Pancreas (tissue), 10 donors: Measurements from ENCODE around the gene CCDC40. TPM values are rescaled to one million over a fixed set of nuclear protein-coding genes. Genes with fewer than 3 reads are reported as not detected.

Experiments
- ATAC-seq, 4 donors: fragments of 200-7000 bp; cut with Tn5 transposase; one replicate each; pipeline versions ENCODE4 v1.8.0 to v1.9.1; 2020; ENCODE audit warnings: mild to moderate bottlenecking in 4 of 4, moderate library complexity in 4 of 4
- DNase-seq, 6 donors: peaks; one replicate each; pipeline ENCODE4 v3.0.0-alpha.2; 2020
- FAIRE-seq: peaks from 2 replicates; lab custom pipeline; 2012; peaks lifted over from hg19 to GRCh38; lab: Jason Lieb, UNC
- H3K27ac ChIP-seq, 4 donors: fragments of 200-600 bp; sonication (generic); 1 replicate in 3 of 4; 2 replicates in 1 of 4; pipeline versions ENCODE4 v1.5.0 to v1.8.0; 2020
- H3K27me3 ChIP-seq, 4 donors: fragments of 200-600 bp; one replicate each; pipeline ENCODE4 v1.8.0; 2021
- H3K36me3 ChIP-seq, 3 donors: fragments of 200-600 bp; sonication (generic) in 1 of 3; one replicate each; pipeline versions ENCODE4 v1.5.0 to v1.8.0; 2020 to 2021
- H3K4me1 ChIP-seq, 3 donors: fragments of 200-600 bp; one replicate each; pipeline ENCODE4 v1.8.0; 2021
- H3K4me3 ChIP-seq, 4 donors: fragments of 200-600 bp; sonication (generic) in 2 of 4; one replicate each; pipeline versions ENCODE4 v1.5.0 to v1.8.0; 2020 to 2021
- H3K9me3 ChIP-seq, 4 donors: fragments of 200-600 bp; one replicate each; pipeline ENCODE4 v1.8.0; 2021
- CTCF ChIP-seq, 4 donors: fragments of 200-600 bp; sonication (generic) in 3 of 4; IDR thresholded peaks; one replicate each; pipeline versions ENCODE4 v1.5.0 to v1.8.0; 2021; ENCODE audit warnings: antibody characterized with exemption in 4 of 4
- WGBS, 2 donors: extraction: QIAGEN DNeasy Blood & Tissue Kit; methylation state at CpG; one replicate each; pipeline ENCODE4 v1.1.7; 2013; 5-methylcytosine and 5-hydroxymethylcytosine counted together
- intact Hi-C, 3 donors: fragments of 100-400 bp; cut with DNase I; formaldehyde crosslinking; loops; one replicate each; pipeline versions ENCODE4 v1.11.1 to v1.14.2; 2022
- polyA plus RNA-seq, 2 donors: library from polyadenylated mRNA; stranded (reverse); fragments of 200-250 nt; gene quantifications; one replicate each; pipeline ENCODE4 v1.2.3, GENCODE V29; 2013
- total RNA-seq, 6 donors: library from RNA; stranded (reverse); fragmentation: NEBNext Ultra II Directional in 4 of 6; extraction: Animal tissue kit (Norgen Biotek cat#: 25700) in 4 of 6; gene quantifications; one replicate each; pipeline versions ENCODE4 v1.2.1 to v1.2.4, GENCODE V29; 2021 to 2023
- donor health status: healthy with polysubstance abuse.
- donor health status: DM: no; HTN: no; CAD: no; lungs with moderate emphysema.
- donor health status: DM: no; HTN: no; CAD: no.
- donor health status: control.
- donor health status: control.
- donor health status: Bipolar disorder and iron deficiency.
- donor health status: DM: yes; HTN: yes; CAD: no.
- donor health status: DM: no; HTN: no; CAD: no.
- donor health status: DM: no; HTN: no; CAD: no.
- donor health status: DM: yes; HTN: yes; CAD: no.

Gene CCDC40
- total and polyA plus RNA-seq, 8 donors = 1.9 to 12.3 (median 3.4) TPM

GRCh38 chr17:80021600-80021999, 14.8 kb upstream of the CCDC40 start:
- no peaks in the 10 kb centered on the region for H3K36me3 ChIP-seq
- no peak for FAIRE-seq
- no peaks in the 10 kb centered on the region for H3K9me3 ChIP-seq
- ATAC-seq = no peak
- peaks cover 8 to 20% (median 18%) of the 10 kb centered on the region in 3 donors for H3K4me1 ChIP-seq
- no peak for DNase-seq
- no peak overlapping the region for H3K4me3 ChIP-seq
- TF ChIP-seq CTCF (IDR thresholded peaks at IDR 0.05) = no peak
- intact Hi-C loops = no loop called here
- 97 to 98% methylated on average over 2 of the region's 2 CpGs for WGBS, 2 donors
- H3K27me3 ChIP-seq = no peaks in the 10 kb centered on the region
- no peak overlapping the region for H3K27ac ChIP-seq

GRCh38 chr17:80023481-80024205, 12.8 kb upstream of the CCDC40 start:
- WGBS, 2 donors = 40 to 81% methylated on average over 42 to 43 of the region's 43 CpGs
- no peak for TF ChIP-seq CTCF (IDR thresholded peaks at IDR 0.05)
- intact Hi-C loops = no loop called here
- Histone ChIP-seq H3K27ac (no peak overlapping the region), H3K27me3 (no peaks in the 10 kb centered on the region), H3K4me1 (peaks cover 16 to 28% (median 25%) of the 10 kb centered on the region in 3 donors), H3K36me3 (no peaks in the 10 kb centered on the region), H3K4me3 (peak overlapping the region in 2 of 4 donors; percentile 4 to 6), H3K9me3 (no peaks in the 10 kb centered on the region)
- FAIRE-seq (no peak), ATAC-seq (peak in 3 of 4 donors; percentile 7 to 30 (median 20)), DNase-seq (peak in 1 of 6 donors; percentile 65)

GRCh38 chr17:80024206-80024972, 12.1 kb upstream of the CCDC40 start:
- H3K4me3 ChIP-seq = peak overlapping the region in 2 of 4 donors; percentile 4 to 6

GRCh38 chr17:80025140-80025539, 11.3 kb upstream of the CCDC40 start:
- no peak for DNase-seq
- H3K4me3 ChIP-seq = no peak overlapping the region
- ATAC-seq = no peak
- no peak for FAIRE-seq
- H3K36me3 ChIP-seq = no peaks in the 10 kb centered on the region
- H3K9me3 ChIP-seq = no peaks in the 10 kb centered on the region
- intact Hi-C loops = no loop called here
- no peak overlapping the region for H3K27ac ChIP-seq
- no peak for TF ChIP-seq CTCF (IDR thresholded peaks at IDR 0.05)
- WGBS, 2 donors = 67 to 74% methylated on average over 11 of the region's 11 CpGs
- H3K4me1 ChIP-seq = peaks cover 24 to 27% (median 25%) of the 10 kb centered on the region in 3 donors
- H3K27me3 ChIP-seq = no peaks in the 10 kb centered on the region

More at GRCh38 chr17:80024206-80024972, 12.1 kb upstream of the CCDC40 start:
- TF ChIP-seq CTCF (IDR thresholded peaks at IDR 0.05) = no peak
- ATAC-seq = no peak
- peaks cover 24 to 27% (median 24%) of the 10 kb centered on the region in 3 donors for H3K4me1 ChIP-seq
- no peaks in the 10 kb centered on the region for H3K9me3 ChIP-seq
- 55 to 62% methylated on average over 10 of the region's 10 CpGs for WGBS, 2 donors
- DNase-seq = no peak
- H3K36me3 ChIP-seq = no peaks in the 10 kb centered on the region
- no peak overlapping the region for H3K27ac ChIP-seq
- no peak for FAIRE-seq
- H3K27me3 ChIP-seq = no peaks in the 10 kb centered on the region
- intact Hi-C loops = no loop called here
